GDM1 (cell line): ENCODE data around the gene RIN3.

Experiments used
- DNase-seq: peaks from one replicate; lab custom pipeline; 2025; lab: John Stamatoyannopoulos, UW

RIN3 gene

DNA sequence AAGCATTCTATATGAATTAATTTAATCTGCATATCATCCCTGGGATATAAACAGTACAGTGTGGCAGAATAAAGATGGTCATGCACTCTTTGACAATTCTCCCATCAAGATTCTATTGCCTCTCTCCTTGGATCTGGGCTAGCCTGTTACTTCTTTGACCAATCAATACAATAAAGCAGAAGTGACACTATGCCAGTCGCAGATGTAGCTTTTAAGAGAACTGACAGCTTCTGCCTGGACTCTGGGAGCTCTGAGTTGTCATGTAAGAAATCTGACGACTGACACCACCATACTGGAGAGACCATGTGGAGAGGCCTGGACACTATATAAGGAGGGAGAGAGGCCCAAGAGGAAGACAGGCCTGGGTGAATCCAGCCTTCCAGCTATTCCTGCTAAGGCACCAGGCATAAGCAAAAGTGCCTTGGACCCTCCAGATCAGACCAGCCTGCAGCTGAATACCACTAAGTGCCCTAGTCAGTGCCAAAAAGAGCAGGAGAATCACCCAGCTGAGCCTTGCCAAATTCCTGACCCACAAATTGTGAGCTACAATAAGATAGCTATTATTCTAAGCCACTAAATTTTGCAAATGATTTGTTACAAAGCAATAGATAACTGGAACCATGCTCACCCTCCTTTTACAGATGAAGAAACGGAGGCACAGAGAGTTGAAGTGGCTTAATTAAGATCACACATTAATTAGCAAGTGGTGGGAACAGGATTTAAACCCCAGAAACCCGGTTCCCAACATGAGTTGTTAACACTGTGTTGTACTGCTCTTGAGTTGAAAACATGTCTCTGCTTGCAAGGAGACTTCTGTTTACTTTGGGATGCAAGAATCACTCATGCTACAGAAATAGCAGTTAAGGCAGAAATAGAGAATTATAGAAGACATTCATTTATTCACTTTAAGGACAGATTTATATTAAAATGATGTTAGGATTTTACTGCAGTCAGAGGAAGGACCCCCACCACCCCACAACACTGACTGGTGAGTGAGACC lies 84.6 kb downstream of the RIN3 start:
- DNase-seq, result no peak

DNA sequence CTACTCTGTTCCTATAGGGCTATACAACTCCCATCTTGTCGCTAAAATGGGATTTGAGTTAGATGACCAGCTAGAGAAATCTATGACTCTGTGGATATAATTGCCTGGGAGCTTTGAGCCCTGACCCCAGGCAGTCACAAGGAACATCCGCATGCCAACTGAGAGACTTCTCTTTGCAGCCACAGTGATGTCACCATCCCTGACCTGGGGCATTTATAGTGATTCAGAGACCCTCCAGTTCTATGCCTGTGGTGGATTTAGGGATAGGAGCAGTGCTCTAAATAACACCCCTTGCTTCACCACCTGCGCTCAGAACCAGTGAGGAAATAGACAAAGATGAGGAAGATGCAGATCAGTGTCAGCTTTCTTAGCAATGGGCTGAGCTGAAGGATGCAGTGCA lies 86.2 kb downstream of the RIN3 start:
- no peak for DNase-seq

DNA sequence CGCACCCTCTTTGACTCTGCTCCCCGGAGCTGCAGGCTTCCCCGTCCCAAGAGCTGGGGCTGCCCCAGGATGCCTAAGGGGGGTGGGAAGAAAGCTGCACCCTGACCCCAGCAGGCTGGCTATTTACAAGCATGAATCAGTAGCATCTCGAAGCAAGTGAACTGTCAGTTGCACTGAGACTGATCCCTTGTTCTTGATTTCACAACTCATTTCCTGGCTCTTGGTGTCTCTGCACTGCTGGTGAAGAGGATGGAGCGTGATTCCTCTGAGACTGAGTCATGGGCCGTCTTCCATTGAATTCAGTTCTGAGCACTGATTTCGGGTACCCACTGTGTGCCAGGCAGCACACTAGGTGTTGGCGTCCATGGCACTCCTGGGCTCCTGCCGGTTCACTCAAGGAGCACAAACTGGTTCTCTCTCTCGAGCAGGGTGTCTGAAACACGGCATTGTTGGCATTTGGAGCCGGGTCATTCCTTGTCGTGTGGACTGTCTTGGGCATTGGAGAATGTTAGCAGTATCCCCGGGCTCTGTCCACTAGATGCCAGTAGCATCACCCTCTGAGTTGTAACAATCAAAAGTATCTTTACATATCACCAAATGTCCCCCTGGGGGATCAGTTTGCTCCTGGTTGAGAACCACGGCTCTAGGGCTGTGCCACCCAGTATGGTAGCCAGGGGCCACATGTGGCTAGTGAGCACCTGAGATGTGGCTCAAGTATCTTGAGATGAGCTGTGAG lies 86.9 kb downstream of the RIN3 start:
- no peak for DNase-seq

DNA sequence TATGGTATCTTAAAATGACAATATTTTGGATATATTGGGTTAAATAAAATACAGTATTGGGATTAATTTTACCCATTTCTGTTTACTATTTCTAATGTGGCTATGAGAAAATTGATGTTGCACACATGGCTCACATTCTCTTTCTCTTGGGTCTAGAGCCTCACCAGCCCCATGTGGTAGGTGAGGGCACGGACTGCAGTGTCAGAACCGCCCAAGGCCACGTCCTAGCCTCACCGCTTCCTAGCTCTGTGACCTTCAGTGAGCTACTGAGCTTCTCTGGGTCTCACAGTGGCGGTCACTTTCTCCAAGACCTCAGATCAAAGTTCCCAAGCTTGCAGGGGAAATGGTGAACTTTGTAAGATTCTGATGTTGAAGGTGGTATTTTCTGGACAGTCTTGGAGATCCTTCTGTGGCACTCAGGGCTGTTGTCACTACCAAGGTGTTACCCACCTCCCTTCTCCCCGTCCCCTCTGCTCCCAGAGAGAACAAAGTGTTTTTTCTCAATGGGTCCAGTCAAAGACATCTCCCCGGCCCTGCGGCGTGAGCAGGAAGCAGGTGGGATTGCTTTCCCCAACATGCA lies 87.6 kb downstream of the RIN3 start:
- DNase-seq, result no peak

DNA sequence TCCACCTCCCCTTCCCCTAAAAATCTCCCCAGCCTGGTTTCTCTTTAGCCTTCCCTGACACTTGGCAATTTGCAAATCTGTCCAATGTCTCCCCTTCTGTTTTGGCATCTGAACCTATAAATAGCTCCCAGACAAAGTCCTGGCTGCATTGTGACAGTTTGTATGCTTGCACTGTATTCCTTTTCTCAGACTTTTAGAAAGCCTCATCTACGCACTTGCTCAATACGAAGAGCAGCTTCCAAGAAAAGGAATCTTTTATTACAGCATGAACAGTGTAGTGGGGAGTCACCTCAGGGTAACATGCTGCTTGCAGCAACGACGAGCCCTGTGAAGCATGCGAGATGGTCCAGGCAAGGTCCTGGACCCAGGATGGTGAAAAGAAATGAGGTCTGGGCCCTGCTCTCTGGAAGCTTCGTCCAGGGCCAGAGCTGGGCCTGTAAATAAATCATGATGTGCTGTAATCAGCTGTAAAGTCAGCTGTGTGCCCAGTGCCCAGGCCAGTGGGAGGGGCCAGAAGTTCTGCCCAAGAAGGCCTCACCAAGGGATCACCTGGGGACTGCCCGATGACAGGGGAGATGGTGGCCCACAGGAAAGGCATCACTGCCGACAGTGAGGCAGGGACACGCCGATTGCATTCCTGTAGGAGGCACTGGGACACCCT lies 88.3 kb downstream of the RIN3 start:
- DNase-seq, result no peak

DNA sequence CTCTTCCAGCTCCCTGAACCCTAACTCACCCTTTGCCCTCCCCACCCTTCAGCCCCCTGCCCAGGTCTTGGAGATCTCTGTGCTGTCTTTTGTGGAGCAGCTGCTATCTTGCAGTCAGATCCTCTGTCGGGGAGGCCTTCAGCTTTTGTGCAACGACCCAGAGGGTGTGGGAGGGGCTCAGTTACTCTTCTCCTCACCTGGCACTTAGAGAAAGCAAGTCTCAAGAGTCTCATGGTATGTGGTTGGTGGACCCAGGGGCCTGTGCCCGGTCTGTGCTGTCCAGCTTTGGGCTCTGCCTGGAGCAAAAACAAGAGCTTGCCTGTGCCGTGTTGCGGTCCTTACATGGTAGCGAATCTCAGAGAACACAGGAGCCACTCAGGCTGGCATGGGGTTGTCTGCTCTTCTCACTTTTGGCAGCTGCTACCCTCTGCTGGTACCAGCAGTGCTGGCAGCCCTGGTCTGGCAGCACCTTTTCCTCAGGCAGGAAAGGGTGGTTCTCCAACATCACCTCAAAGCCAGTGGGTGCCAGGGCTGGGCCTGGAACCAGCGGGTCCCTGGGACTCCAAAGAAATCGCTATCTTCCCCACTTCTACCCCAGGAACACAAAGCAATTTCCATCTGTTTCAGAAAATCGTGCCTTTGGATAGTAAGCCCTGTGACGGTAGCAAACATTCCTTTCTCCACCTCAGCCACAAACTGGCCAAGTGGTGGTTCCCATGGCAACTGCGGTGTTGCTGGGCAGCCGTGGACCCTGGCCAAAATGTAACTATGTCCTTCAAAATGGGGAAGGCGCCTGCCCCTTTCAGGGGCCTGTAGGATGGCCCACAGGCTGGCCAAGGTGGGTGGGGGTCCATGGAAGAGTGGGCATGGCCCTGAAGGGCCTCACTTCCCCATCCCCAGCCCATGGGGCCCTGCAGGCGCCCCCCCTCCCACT lies 90.0 kb downstream of the RIN3 start:
- peak; percentile 27 for DNase-seq

DNA sequence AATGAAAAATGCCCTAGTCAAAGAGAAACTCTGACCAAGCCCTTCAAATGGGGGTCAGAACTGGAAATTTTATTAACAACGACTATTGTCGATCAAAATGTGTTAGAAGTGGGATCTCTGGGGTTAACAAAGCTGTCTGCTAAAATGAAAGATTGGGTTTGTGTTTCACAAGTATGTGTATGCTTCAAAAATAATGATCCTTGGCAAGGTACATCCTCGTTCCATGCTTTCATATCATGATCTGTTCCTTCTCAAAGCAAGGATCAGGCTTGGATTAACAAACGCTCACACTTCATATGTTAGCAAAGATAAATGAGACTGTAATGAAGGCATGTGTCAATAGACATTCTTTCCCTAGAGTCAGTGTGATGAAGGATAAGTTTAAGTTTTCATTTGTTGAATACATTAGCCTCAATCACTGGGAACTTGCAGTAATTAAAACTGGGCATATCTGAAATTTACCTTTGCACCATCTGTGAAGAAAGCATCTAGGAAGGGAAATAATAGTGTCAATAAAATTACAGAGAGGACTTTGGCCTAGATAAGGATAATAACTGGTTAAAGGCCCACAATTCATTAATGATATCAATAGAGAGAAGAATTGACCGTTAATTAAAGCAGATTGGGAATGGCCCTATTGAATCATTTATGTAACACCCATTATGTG lies 91.8 kb downstream of the RIN3 start:
- DNase-seq, result no peak

DNA sequence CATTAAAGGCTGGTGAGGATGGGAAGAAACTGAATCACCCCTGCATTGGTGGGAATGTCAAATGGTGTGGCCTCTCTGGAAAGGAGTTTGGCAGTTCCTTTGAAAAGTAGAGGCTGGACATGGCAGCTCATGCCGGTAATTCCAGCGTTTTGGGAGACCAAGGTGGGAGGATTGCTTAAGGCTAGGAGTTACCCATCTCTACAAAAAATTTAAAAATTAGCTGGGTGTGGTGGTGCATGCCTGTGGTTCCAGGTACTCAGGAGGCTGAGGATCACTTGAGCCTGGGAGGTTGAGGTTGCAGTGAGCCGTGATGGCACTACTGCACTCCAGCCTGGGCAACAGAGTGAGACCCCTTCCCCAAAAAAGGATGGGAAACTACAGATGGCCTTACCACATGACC lies 93.7 kb downstream of the RIN3 start:
- DNase-seq, result no peak

DNA sequence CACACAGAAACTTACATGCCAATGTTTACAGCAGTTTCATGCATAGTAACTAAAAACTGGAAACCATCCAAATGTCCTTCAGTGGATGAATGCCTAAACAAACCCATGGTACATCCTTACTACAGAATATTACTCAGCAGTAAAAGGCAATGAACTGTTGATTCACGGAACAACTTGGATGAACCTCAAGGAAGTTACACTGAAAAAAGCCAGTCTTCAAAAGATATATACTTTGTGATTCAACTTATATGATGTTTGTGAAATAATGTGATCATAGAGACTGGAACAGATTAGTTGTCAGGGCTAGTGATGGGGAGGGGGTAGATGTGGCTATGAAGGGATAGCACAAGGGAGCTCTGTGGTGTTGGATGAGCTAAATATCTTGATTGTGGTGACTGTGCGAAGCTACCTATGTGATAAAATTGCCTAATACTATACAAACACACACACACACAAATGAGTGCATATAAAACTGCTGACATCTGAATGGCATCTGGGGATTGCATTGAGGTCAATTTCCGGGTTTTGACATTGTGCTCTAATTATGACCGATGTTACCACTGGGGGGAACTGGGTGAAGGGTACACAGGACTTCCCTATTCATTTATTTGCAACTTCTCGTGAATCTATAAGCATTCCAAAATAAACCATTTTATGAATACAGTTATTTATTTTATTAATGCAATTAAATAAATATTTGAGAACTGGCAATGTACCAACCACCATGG lies 94.3 kb downstream of the RIN3 start:
- DNase-seq, result no peak

DNA sequence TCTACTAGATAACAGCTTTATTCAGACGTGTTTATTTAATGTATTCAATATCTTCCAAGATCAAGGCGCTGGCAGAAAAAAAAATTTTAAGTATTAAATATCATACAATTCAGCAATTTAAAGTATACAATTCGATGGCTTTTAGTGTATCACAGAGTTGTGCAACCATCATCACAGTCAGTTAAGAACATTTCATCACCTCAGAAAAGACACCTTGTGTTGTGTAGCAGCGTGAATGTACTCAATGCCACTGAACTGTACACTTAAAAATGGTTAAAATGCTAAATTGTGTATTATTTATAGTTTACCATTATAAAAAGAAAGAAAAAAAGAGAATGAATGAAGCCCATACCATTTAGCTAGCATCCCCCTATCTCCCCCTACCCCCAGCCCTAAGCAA lies 96.4 kb downstream of the RIN3 start:
- no peak for DNase-seq

DNA sequence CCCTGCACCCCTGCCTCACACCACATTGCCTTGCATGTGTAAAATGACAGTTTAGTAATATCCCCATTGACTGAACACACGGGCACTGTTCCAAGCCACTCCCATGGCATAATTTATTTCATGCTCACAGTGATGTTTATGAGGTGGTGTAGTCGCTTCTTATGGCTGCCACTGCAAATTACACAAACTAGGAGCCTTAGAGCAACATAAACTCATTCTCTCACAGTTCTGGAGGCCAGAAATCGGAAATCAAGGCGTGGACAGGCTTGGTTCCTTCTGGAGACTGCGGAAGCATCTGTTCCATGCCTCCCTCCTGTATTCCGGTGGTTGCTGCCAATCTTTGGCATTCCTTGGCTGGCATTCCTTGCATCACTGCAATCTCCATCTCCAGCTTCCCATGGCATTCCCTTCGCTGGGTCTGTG lies 97.3 kb downstream of the RIN3 start:
- no peak for DNase-seq

DNA sequence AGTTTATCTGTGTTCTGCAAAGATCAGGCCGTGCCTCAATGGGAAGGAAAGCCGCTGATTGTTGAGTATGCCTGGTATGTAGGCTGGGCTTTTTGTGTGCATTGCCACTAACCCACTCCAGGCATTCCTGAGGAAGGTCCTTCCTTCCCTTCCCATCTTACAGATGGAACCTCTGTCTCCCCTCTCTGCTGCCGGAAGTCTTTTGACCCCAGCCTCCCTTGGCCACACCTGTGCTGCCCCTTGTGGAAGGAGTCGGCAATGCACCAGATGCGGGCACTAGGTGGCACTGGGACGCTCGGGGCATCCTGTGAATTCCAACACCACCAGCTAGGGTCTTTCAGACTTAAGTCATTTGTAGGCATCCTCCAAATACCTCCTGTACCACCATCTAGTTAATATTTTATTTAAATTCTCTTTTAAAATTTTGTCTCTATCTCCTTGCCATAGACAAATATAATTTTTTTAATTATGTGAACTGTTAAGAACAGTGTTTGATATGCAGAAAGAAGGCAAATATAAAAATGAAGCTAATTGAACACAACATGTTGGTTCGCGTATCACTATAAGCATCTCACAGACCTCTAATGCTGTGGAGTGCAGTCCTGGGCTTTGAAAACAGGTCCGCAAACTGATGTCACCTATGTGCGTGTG lies 99.6 kb downstream of the RIN3 start:
- peak; percentile 16 for DNase-seq

DNA sequence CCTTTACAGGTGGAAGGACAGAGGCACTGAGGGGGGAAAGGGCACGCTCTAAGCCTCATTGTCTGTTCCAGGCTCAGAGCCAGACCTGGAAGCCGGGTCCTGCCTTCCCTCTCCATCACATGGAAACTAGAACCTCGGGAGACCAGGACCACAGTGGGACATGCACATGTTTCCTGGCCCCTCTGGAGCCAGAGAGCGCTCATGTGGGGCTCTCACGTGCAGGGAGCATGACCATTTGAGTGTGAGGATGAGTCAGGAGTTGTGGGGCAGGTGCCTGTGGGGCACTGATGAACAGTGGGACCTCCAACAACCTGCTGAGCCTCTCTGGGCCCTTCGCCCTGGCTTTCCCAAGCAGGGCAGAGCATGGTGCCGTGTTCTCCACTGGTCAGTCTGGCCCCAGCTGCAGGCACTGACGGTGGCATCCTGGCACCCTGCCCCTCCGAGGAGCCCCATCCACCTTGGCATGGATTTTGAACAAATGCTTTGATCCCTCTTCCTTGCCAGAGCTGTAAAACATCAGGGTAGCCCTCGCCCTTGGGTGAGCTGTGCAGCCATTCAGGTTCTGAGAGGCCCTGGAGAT lies 100.2 kb downstream of the RIN3 start:
- DNase-seq, result no peak

DNA sequence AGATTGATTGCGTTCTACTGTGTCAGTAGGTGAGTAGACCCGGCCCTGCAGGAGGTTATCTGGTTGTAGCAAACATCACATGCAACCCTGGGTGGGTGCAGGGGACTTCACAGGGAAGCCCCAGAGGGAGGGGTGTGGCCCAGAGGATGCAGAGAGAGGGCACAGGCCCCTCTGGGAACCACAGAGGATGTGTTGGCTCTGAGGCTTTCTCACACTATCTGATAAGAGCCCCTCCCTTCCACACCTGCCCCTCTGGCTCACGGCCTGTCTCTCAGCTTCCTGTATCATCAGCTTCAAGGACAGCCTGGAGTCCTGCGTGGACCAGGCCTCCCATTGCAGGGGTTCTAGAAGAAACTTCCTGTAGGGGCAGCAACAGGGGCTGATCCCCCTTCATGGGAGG lies 101.9 kb downstream of the RIN3 start:
- DNase-seq, result no peak

DNA sequence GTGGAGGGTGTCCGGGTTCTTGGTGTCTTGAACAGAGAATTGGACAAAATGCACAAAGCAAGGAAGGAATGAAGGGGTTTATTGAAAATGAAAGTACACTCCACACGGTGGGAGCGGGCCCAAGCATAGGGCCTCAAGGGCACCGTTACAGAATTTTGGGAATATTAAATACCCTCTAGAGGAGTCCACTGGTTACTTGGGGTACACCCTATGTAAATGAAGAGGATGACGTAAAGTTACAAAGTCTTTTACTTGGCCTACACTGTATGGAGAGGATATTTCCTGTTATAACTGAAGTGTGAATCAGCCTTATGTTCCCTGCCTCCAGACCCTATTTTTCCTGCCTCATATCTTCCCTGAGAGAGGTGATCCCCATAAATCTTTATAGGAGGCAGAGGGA lies 102.6 kb downstream of the RIN3 start:
- no peak for DNase-seq

DNA sequence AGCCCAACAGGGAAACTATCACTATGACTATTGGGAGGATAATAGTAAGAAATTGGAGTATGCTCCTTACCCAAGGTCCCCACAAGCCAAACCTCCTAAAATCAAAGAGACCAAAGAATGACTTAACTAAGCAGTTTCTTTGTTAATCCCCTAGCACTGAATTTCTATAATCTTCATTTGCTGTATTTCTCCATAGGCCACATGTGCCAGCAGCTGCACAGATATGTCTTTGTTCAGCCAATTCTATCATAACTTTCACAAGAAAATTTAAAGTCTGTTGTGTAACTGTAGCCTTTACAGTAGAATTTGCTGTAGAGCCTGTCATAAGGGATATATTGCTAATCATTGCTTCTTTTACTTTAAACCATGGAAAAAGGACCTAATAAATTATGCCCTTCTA lies 104.0 kb downstream of the RIN3 start:
- DNase-seq, result no peak

DNA sequence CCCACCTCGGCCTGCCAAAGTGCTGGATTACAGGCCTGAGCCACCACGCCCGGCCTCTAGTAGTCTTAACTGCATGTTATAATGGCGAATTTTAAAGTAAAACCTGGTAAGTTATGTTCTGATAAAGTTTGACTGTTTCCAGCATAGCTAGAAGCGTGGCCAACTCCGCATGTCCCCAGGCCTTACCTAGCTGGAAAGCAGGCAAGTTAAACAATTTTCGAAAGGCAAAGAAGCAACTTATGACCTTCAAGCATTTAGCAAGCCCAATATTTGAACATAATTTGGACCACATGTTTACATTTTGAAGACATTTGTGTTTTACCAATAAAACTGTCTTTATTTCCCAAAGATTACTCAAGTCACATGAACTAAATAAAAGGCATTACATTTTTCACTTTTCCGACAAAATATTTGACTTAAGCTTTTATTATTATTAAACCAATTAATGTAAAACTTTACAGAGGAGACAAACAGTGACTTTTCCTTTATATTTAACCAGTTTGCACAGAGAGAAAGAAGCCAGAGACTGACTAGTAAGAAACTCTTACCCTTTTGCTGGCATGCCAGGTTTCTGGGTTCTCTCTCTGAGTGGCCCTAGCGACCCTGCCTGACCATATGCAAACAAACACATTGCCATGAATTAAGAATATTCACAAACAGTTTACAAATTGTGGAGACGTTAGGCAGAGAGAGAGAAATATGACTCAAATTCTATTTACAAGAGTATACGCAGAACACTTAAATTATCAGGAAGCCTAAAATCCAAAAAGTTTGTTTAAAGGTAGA lies 106.3 kb downstream of the RIN3 start:
- no peak for DNase-seq

DNA sequence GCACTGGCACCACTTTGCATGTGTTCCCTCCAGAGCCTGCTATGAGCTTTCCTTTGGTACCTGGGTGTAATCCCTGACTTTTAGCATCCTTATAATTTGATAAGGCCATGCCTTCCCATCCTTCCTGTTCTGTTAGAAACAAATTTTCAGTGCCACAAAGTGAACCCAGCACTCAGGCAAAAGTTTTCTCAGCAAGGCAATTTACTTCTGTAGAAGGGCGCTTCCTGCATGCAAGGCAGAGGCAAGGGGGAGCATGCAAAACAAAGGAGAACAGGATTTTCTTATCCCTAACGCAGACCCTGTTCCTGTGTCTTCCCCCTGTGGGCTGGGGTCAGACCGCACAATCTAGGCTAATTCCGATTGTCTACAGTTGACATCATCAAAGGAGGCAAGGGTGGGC lies 108.7 kb downstream of the RIN3 start:
- no peak for DNase-seq
